SK-N-SH (cell line): ENCODE data around the gene ARHGAP11A.
A peak's percentile ranks its signal among the peaks of the same experiment; 100 is the strongest.

Experiments
- EP300 ChIP-seq, 2 experiments: IDR thresholded peaks; 2 replicates each; pipeline versions ENCODE4 v1.4.0 to v1.6.1; 2012; ENCODE audit warnings: borderline replicate concordance in 1 of 2, low read depth in 1 of 2, low read length in 1 of 2
- NRF1 ChIP-seq: IDR thresholded peaks from 2 replicates; pipeline ENCODE4 v1.6.1; 2012; ENCODE audit warnings: low read depth, mild to moderate bottlenecking, low read length
- POLR2AphosphoS5 ChIP-seq: IDR thresholded peaks from 2 replicates; pipeline ENCODE4 v1.6.1; 2012; ENCODE audit warnings: low read depth, low read length
- RFX5 ChIP-seq: IDR thresholded peaks from 2 replicates; pipeline ENCODE4 v1.6.1; 2012; ENCODE audit warnings: mild to moderate bottlenecking, improper control_type of control experiment, low read length
- TAF1 ChIP-seq: IDR thresholded peaks from 2 replicates; pipeline ENCODE4 v1.6.1; 2012; ENCODE audit warnings: low read depth, mild to moderate bottlenecking, low read length, moderate library complexity, borderline replicate concordance
- TEAD4 ChIP-seq: IDR thresholded peaks from 2 replicates; pipeline ENCODE4 v1.4.0; 2012; ENCODE audit warnings: mild to moderate bottlenecking, borderline replicate concordance; ENCODE audit not compliant: insufficient read depth
- TF ChIP-seq, protein P1 (sequence below): fragments of 200-600 bp; sonication (generic); IDR thresholded peaks from 2 replicates; pipeline ENCODE4 v1.6.1; 2017; ENCODE audit warnings: antibody characterized with exemption, mild to moderate bottlenecking, moderate library complexity
- TF ChIP-seq, protein P2 (sequence below): IDR thresholded peaks from 2 replicates; pipeline ENCODE4; 2012

DNA sequence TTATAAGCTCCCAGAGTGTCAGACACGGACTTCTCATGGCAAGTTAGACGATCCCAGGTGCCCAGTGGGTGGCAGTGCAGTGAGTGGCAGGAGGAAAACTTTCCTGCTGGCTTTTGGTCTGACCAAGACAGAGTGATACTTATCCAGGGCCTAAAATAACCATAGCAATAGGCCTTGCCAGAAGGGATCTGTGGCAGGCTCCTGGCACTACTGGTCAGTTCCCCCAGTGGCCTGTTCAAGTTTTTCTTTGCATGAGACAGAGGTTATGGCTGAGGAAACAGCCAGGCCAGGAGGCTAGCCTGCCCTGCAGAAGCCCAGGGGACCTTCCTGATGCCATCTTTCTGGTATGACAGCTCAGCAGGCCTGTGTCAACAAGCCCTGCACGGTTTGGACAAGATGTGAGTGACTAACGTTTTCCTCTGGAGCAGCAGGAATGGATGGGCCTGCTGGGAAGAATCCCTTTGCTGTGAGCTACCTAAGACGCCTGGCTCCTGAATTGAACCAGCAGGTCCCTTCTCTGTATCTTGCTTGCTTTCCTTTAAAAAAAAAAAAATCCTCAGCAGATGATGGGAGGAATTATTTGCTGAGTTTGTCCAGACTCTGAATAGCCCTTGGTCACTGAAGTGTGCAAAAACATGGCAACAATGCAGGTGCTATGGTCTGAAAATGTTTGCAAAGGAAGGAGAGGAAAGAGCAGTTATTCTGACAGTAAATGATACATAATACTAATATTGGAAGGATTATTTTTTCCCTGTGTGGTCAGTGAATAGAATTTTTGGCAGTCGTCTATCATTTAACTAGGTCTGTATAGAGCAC lies 44.2 kb downstream of the ARHGAP11A start:
- TF ChIP-seq TEAD4 (no peak), POLR2AphosphoS5 (no peak), NRF1 (no peak), RFX5 (no peak), EP300 (IDR thresholded peaks at IDR 0.05; ENCODE audit: borderline replicate concordance in 1 of 2, low read depth in 1 of 2, low read length in 1 of 2) (peak in 1 of 2 experiments; percentile 18; a peak in 1 of 4 replicates), TAF1 (no peak)
- TF ChIP-seq, protein P1, sequence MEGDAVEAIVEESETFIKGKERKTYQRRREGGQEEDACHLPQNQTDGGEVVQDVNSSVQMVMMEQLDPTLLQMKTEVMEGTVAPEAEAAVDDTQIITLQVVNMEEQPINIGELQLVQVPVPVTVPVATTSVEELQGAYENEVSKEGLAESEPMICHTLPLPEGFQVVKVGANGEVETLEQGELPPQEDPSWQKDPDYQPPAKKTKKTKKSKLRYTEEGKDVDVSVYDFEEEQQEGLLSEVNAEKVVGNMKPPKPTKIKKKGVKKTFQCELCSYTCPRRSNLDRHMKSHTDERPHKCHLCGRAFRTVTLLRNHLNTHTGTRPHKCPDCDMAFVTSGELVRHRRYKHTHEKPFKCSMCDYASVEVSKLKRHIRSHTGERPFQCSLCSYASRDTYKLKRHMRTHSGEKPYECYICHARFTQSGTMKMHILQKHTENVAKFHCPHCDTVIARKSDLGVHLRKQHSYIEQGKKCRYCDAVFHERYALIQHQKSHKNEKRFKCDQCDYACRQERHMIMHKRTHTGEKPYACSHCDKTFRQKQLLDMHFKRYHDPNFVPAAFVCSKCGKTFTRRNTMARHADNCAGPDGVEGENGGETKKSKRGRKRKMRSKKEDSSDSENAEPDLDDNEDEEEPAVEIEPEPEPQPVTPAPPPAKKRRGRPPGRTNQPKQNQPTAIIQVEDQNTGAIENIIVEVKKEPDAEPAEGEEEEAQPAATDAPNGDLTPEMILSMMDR: peak; percentile 42
- TF ChIP-seq, protein P2, sequence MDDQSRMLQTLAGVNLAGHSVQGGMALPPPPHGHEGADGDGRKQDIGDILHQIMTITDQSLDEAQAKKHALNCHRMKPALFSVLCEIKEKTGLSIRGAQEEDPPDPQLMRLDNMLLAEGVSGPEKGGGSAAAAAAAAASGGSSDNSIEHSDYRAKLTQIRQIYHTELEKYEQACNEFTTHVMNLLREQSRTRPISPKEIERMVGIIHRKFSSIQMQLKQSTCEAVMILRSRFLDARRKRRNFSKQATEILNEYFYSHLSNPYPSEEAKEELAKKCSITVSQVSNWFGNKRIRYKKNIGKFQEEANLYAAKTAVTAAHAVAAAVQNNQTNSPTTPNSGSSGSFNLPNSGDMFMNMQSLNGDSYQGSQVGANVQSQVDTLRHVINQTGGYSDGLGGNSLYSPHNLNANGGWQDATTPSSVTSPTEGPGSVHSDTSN: peak; percentile 62
